ENCODE data around the gene SLC50A1.

- TF ChIP-seq CCAR2 (IDR thresholded peaks at IDR 0.05; ENCODE audit: low read depth, low read length) (no peak), SMAD3 (CRISPR knock-in tag; conservative IDR thresholded peaks at IDR 0.05) (no peak), LCOR (CRISPR knock-in tag; IDR thresholded peaks at IDR 0.05) (no peak), ZBTB8A (IDR thresholded peaks at IDR 0.05; ENCODE audit: partially characterized antibody) (no peak), MTA3 (IDR thresholded peaks at IDR 0.05; ENCODE audit: borderline replicate concordance) (no peak)
Observed at GRCh38 chr1:155103325-155103724, 32.3 kb upstream of the SLC50A1 start.

All from K562 (cell line).